ENCODE results near the gene TDRKH.

Gene TDRKH

GRCh38 chr1:151816548-151817352 is 26.4 kb upstream of the TDRKH start:
- no peak for TF ChIP-seq CTCF (IDR thresholded peaks at IDR 0.05; ENCODE audit: control insufficient read depth, insufficient read depth, low read depth, low read length, missing control alignments)
- no peak overlapping the region for H3K4me3 ChIP-seq (ENCODE audit: control insufficient read depth, low read depth, low read length)
- DNase-seq (ENCODE audit: low read depth) = no peak

- DNase-seq (ENCODE audit: low read depth) = no peak
- H3K4me3 ChIP-seq (ENCODE audit: control insufficient read depth, low read depth, low read length) = no peak overlapping the region
- TF ChIP-seq CTCF (IDR thresholded peaks at IDR 0.05; ENCODE audit: control insufficient read depth, insufficient read depth, low read depth, low read length, missing control alignments) = no peak
Measured at GRCh38 chr1:151815716-151816327, 25.5 kb upstream of the TDRKH start.

- TF ChIP-seq CTCF (IDR thresholded peaks at IDR 0.05; ENCODE audit: control insufficient read depth, insufficient read depth, low read depth, low read length, missing control alignments) = no peak
- no peak for DNase-seq (ENCODE audit: low read depth)
Measured at GRCh38 chr1:151814971-151815545, 24.8 kb upstream of the TDRKH start.

GRCh38 chr1:151814426-151814825 is 24.1 kb upstream of the TDRKH start:
- TF ChIP-seq CTCF (IDR thresholded peaks at IDR 0.05; ENCODE audit: control insufficient read depth, insufficient read depth, low read depth, low read length, missing control alignments) = no peak
- H3K4me3 ChIP-seq (ENCODE audit: control insufficient read depth, low read depth, low read length) = no peak overlapping the region
- no peak for DNase-seq (ENCODE audit: low read depth)

More at GRCh38 chr1:151814971-151815545, 24.8 kb upstream of the TDRKH start:
- no peak overlapping the region for H3K4me3 ChIP-seq (ENCODE audit: control insufficient read depth, low read depth, low read length)

- DNase-seq (ENCODE audit: low read depth) = no peak
- no peak overlapping the region for H3K4me3 ChIP-seq (ENCODE audit: control insufficient read depth, low read depth, low read length)
- TF ChIP-seq CTCF (IDR thresholded peaks at IDR 0.05; ENCODE audit: control insufficient read depth, insufficient read depth, low read depth, low read length, missing control alignments) = no peak
Measured at GRCh38 chr1:151813271-151813977, 23.1 kb upstream of the TDRKH start.

- H3K4me3 ChIP-seq (ENCODE audit: control insufficient read depth, low read depth, low read length) = no peak overlapping the region
- no peak for DNase-seq (ENCODE audit: low read depth)
- no peak for TF ChIP-seq CTCF (IDR thresholded peaks at IDR 0.05; ENCODE audit: control insufficient read depth, insufficient read depth, low read depth, low read length, missing control alignments)
Measured at GRCh38 chr1:151811181-151811580, 20.9 kb upstream of the TDRKH start.
